GM19099 (cell line): ENCODE data around the gene KCNIP2.

Experiments used
- POLR2A ChIP-seq: IDR thresholded peaks from 3 replicates; pipeline ENCODE4 v1.6.1; 2011; ENCODE audit warnings: low read depth; ENCODE audit not compliant: insufficient read length; ENCODE audit errors: extremely low read depth

The KCNIP2 gene

GRCh38 chr10:101818119-101818871, 25.3 kb downstream of the KCNIP2 start, which contains the start of gene OGA:
Gene OGA, minus strand, starts transcription at chr10:101818444. Its CDS starts 422 bp downstream, at chr10:101818022.
- TF ChIP-seq POLR2A = peak; percentile 96

GRCh38 chr10:101817337-101818118, 26.1 kb downstream of the KCNIP2 start:
- TF ChIP-seq POLR2A = peak; percentile 49

- no peak for TF ChIP-seq POLR2A
Measured at GRCh38 chr10:101816913-101817336, 26.7 kb downstream of the KCNIP2 start.

GRCh38 chr10:101816376-101816775, 27.2 kb downstream of the KCNIP2 start:
- TF ChIP-seq POLR2A = no peak

GRCh38 chr10:101814466-101815071, 29.0 kb downstream of the KCNIP2 start:
- TF ChIP-seq POLR2A = no peak

- no peak for TF ChIP-seq POLR2A
Measured at GRCh38 chr10:101812606-101813005, 31.0 kb downstream of the KCNIP2 start.

- TF ChIP-seq POLR2A = no peak
Measured at GRCh38 chr10:101807158-101807557, 36.4 kb downstream of the KCNIP2 start.

- TF ChIP-seq POLR2A = no peak
Measured at GRCh38 chr10:101803511-101803910, 40.1 kb downstream of the KCNIP2 start.

GRCh38 chr10:101797403-101798059, 46.1 kb downstream of the KCNIP2 start:
- TF ChIP-seq POLR2A = no peak

- TF ChIP-seq POLR2A = no peak
Measured at GRCh38 chr10:101793526-101793925, 50.1 kb downstream of the KCNIP2 start.

- no peak for TF ChIP-seq POLR2A
Measured at GRCh38 chr10:101789686-101790085, 53.9 kb downstream of the KCNIP2 start.

- TF ChIP-seq POLR2A = peak; percentile 18
Measured at GRCh38 chr10:101785801-101786200, 57.8 kb downstream of the KCNIP2 start.

GRCh38 chr10:101784558-101784957, 59.0 kb downstream of the KCNIP2 start:
- TF ChIP-seq POLR2A = no peak

GRCh38 chr10:101783736-101784118, 59.9 kb downstream of the KCNIP2 start:
- no peak for TF ChIP-seq POLR2A
